H1 (cell line): ENCODE data around the gene MFN1. TPM values are rescaled to one million over a fixed set of nuclear protein-coding genes. Genes with fewer than 3 reads are reported as not detected.

Experiments used
- BCL11A ChIP-seq, 2 experiments: IDR thresholded peaks; one replicate each; pipeline ENCODE4 v1.6.1; 2011; ENCODE audit warnings: low read depth in 2 of 2, low read length in 2 of 2, mild to moderate bottlenecking in 2 of 2
- CREB1 ChIP-seq: IDR thresholded peaks from 2 replicates; pipeline ENCODE4 v1.6.1; 2012; ENCODE audit warnings: inconsistent platforms
- EP300 ChIP-seq, 2 experiments: IDR thresholded peaks; 1 replicate in 1 of 2; 2 replicates in 1 of 2; pipeline ENCODE4 v1.6.1; 2011 to 2012; ENCODE audit warnings: low read depth in 2 of 2, low read length in 2 of 2, mild to moderate bottlenecking in 2 of 2, borderline replicate concordance in 1 of 2, inconsistent platforms in 1 of 2, moderate library complexity in 1 of 2
- JUN ChIP-seq: IDR thresholded peaks from 2 replicates; pipeline ENCODE4 v1.6.1; 2011; ENCODE audit warnings: low read depth, mild to moderate bottlenecking, improper control_type of control experiment, low read length
- RNF2 ChIP-seq: fragments of 200-900, 300-1000 bp; sonication (generic); IDR thresholded peaks from 2 replicates; pipeline ENCODE4 v1.7.1; 2016; ENCODE audit warnings: borderline replicate concordance, low read depth, mild to moderate bottlenecking, antibody characterized with exemption, low read length; ENCODE audit not compliant: poor library complexity, severe bottlenecking; ENCODE audit errors: missing control alignments
- RXRA ChIP-seq: IDR thresholded peaks from 2 replicates; pipeline ENCODE4 v1.6.1; 2011; ENCODE audit warnings: low read depth, mild to moderate bottlenecking, low read length, moderate library complexity; ENCODE audit not compliant: insufficient read depth
- SP4 ChIP-seq: IDR thresholded peaks from 2 replicates; pipeline ENCODE4 v1.6.1; 2012; ENCODE audit warnings: low read length, inconsistent platforms
- TBP ChIP-seq: IDR thresholded peaks from 2 replicates; pipeline ENCODE4 v1.6.1; 2011; ENCODE audit warnings: low read depth, low read length, improper control_type of control experiment
- polyA plus RNA-seq, 7 experiments: library from polyadenylated mRNA; depleted of rRNA in 3 of 7; stranded (reverse) in 5 of 7; unstranded in 2 of 7; fragments of >200 nt in 5 of 7; fragments of 200-250 nt in 2 of 7; gene quantifications; 1 replicate in 5 of 7; 2 replicates in 1 of 7; 4 replicates in 1 of 7; pipeline versions ENCODE4 v1.2.1 to v1.2.3, GENCODE V29; 2011 to 2013; ENCODE audit warnings: missing spikeins in 2 of 7, mixed read lengths in 2 of 7
- total RNA-seq: library from RNA; stranded (reverse); fragmentation: NEBNext Ultra II Directional; extraction: Animal tissue kit (Norgen Biotek cat#: 25700); gene quantifications from 2 replicates; pipeline ENCODE4 v1.2.1, GENCODE V29; 2021

MFN1 gene
- total and polyA plus RNA-seq, 2 of the 8 experiments (the other 6 are each of a cell fraction or from before 2014, with no cell fraction given) = 9.1 to 35.6 TPM

- TF ChIP-seq EP300 (IDR thresholded peaks at IDR 0.05; ENCODE audit: borderline replicate concordance in 1 of 2, low read depth in 2 of 2, low read length in 2 of 2) = no peak
- TF ChIP-seq SP4 = no peak
- TF ChIP-seq RXRA = no peak
- TF ChIP-seq RNF2 = no peak
- TF ChIP-seq TBP = no peak
- TF ChIP-seq BCL11A (IDR thresholded peaks at IDR 0.05; ENCODE audit: low read depth in 2 of 2, low read length in 2 of 2) = no peak
- no peak for TF ChIP-seq CREB1
- no peak for TF ChIP-seq JUN
Measured at GRCh38 chr3:179309225-179310078, 38.1 kb upstream of the MFN1 start (continued).
